ENCODE results near the gene SLC25A41. TPM values are rescaled to one million over a fixed set of nuclear protein-coding genes. Genes with fewer than 3 reads are reported as not detected.
A peak's percentile ranks its signal among the peaks of the same experiment; 100 is the strongest.

Gene SLC25A41
- total and polyA plus RNA-seq, 2 donors (not counting 1 experiment from before 2014, with no cell fraction given): 0.30 to 0.48 TPM

- Mint-ChIP-seq H3K4me3 (peak within 1 kb of the TSS; percentile 98), H3K4me1 (peaks cover 26% of the 10 kb centered on the region), H3K27ac (peak within 1 kb of the TSS; percentile 95), H3K9me3 (ENCODE audit: insufficient read depth) (no peaks in the 10 kb centered on the region), H3K27me3 (no peaks in the 10 kb centered on the region)
- WGBS (ENCODE audit: insufficient coverage): 16% methylated on average over 17 of the region's 24 CpGs
- Histone ChIP-seq H3K27ac (ENCODE audit: low read length in 2 of 2) (peak within 1 kb of the TSS; percentile 89 to 95), H3K4me2 (replicated peaks; ENCODE audit: low read depth, low read length, poor library complexity, severe bottlenecking) (peak within 1 kb of the TSS; percentile 88), H3K9me3 (ENCODE audit: control extremely low read depth in 1 of 3, control insufficient read depth in 2 of 3, insufficient read depth in 1 of 3, low read length in 2 of 3) (peaks cover 0 to 3% (median 0%) of the 10 kb centered on the region in 3 donors), H3K27me3 (replicated peaks in 1 of 4; ENCODE audit: control extremely low read depth in 1 of 4, control insufficient read depth in 3 of 4, insufficient read depth in 4 of 4, low read length in 3 of 4) (no peaks in the 10 kb centered on the region), H3K9ac (ENCODE audit: low read length) (peak within 1 kb of the TSS; percentile 98), H3K4me3 (ENCODE audit: control extremely low read depth in 1 of 5, extremely low read depth in 1 of 5, insufficient read depth in 1 of 5, low read depth in 2 of 5, low read length in 4 of 5) (peak within 1 kb of the TSS; percentile 61 to 97 (median 73)), H3K4me1 (ENCODE audit: control insufficient read depth in 2 of 2, insufficient read depth in 2 of 2, low read length in 2 of 2) (peaks cover 13 to 23% of the 10 kb centered on the region in 2 donors), H2AFZ (ENCODE audit: insufficient read depth, low read depth, low read length, poor library complexity, severe bottlenecking) (peak within 1 kb of the TSS; percentile 96), H3K36me3 (replicated peaks in 1 of 2; ENCODE audit: control extremely low read depth in 1 of 2, control insufficient read depth in 1 of 2, extremely low read depth in 1 of 2, insufficient read depth in 2 of 2, low read length in 1 of 2) (peaks cover 0 to 26% of the 10 kb centered on the region in 2 experiments), H3K79me2 (ENCODE audit: control insufficient read depth, insufficient read depth, low read length) (peaks cover 49% of the 10 kb centered on the region), H4K20me1 (ENCODE audit: control insufficient read depth, insufficient read depth, low read length, poor library complexity, severe bottlenecking) (peaks cover 5% of the 10 kb centered on the region)
- POLR2A ChIA-PET: interaction anchor here (0.5 to 1.7 kb wide), 14 partner anchors 12 to 754 kb away, joined by 3 to 9 read pairs (median 4); partner anchors contain the start of genes CRB3 and SLC25A23
- CTCF ChIA-PET: interaction anchor here (0.7 to 2.3 kb wide), 14 partner anchors 9 to 872 kb away, joined by 3 to 8 read pairs (median 3); partner anchors contain the start of gene TUBB4A
- ATAC-seq (ENCODE audit: low read depth) (peak; percentile 98), DNase-seq (peak; percentile 82)
- intact Hi-C loops (cut with micrococcal nuclease): loop anchor here (2.0 to 5.0 kb wide), 2 partner anchors 35 to 109 kb away; partner anchors contain the start of gene ALKBH7
- TF ChIP-seq, protein P1, sequence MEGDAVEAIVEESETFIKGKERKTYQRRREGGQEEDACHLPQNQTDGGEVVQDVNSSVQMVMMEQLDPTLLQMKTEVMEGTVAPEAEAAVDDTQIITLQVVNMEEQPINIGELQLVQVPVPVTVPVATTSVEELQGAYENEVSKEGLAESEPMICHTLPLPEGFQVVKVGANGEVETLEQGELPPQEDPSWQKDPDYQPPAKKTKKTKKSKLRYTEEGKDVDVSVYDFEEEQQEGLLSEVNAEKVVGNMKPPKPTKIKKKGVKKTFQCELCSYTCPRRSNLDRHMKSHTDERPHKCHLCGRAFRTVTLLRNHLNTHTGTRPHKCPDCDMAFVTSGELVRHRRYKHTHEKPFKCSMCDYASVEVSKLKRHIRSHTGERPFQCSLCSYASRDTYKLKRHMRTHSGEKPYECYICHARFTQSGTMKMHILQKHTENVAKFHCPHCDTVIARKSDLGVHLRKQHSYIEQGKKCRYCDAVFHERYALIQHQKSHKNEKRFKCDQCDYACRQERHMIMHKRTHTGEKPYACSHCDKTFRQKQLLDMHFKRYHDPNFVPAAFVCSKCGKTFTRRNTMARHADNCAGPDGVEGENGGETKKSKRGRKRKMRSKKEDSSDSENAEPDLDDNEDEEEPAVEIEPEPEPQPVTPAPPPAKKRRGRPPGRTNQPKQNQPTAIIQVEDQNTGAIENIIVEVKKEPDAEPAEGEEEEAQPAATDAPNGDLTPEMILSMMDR (IDR thresholded peaks at IDR 0.05): no peak
- no peak for TF ChIP-seq EZH2 (IDR thresholded peaks at IDR 0.05; ENCODE audit: borderline replicate concordance, insufficient read depth, low read depth, low read length, poor library complexity, severe bottlenecking)
Measured at GRCh38 chr19:6481541-6482342, 48.2 kb upstream of the SLC25A41 start, which contains the start of gene DENND1C. Gene DENND1C, minus strand, starts transcription at chr19:6481787. Its CDS starts 92 bp downstream, at chr19:6481695.

Data from B cell (primary cell).